ENCODE results near the gene DIO3.

DIO3 gene

GRCh38 chr14:101521473-101521915 is 39.8 kb upstream of the DIO3 start:
- no peak for TF ChIP-seq GLIS3 (CRISPR knock-in tag; IDR thresholded peaks at IDR 0.05)
- TF ChIP-seq CREB5 (CRISPR knock-in tag; IDR thresholded peaks at IDR 0.05; ENCODE audit: low read depth) = no peak
- TF ChIP-seq ESRRG (CRISPR knock-in tag; IDR thresholded peaks at IDR 0.05) = no peak
- no peak for TF ChIP-seq ZC3H10 (CRISPR knock-in tag; IDR thresholded peaks at IDR 0.05)
- TF ChIP-seq ZNF565 (CRISPR knock-in tag; conservative IDR thresholded peaks at IDR 0.05; ENCODE audit: low read depth) = no peak
- TF ChIP-seq ZNF8 (CRISPR knock-in tag; IDR thresholded peaks at IDR 0.05) = no peak
- TF ChIP-seq RARB (CRISPR knock-in tag; IDR thresholded peaks at IDR 0.05) = no peak
- TF ChIP-seq TOX (CRISPR knock-in tag; IDR thresholded peaks at IDR 0.05; ENCODE audit: borderline replicate concordance) = no peak
- no peak for TF ChIP-seq CSRNP3 (CRISPR knock-in tag; IDR thresholded peaks at IDR 0.05)
- no peak for TF ChIP-seq PPARA (CRISPR knock-in tag; IDR thresholded peaks at IDR 0.05; ENCODE audit: borderline replicate concordance)
- TF ChIP-seq POU6F1 (CRISPR knock-in tag; IDR thresholded peaks at IDR 0.05; ENCODE audit: borderline replicate concordance, low read depth) = no peak
- no peak for TF ChIP-seq CSDC2 (CRISPR knock-in tag; IDR thresholded peaks at IDR 0.05)
- ATAC-seq = no peak

- no peak for ATAC-seq
- TF ChIP-seq CSDC2 (CRISPR knock-in tag; IDR thresholded peaks at IDR 0.05) (no peak), POU6F1 (CRISPR knock-in tag; IDR thresholded peaks at IDR 0.05; ENCODE audit: borderline replicate concordance, low read depth) (no peak), CREB5 (CRISPR knock-in tag; IDR thresholded peaks at IDR 0.05; ENCODE audit: low read depth) (no peak), ZNF565 (CRISPR knock-in tag; conservative IDR thresholded peaks at IDR 0.05; ENCODE audit: low read depth) (no peak), ZFP30 (CRISPR knock-in tag; IDR thresholded peaks at IDR 0.05) (no peak), ISL1 (CRISPR knock-in tag; IDR thresholded peaks at IDR 0.05) (no peak), GLIS3 (CRISPR knock-in tag; IDR thresholded peaks at IDR 0.05) (no peak), BACH2 (CRISPR knock-in tag; IDR thresholded peaks at IDR 0.05; ENCODE audit: borderline replicate concordance) (no peak), CSRNP3 (CRISPR knock-in tag; IDR thresholded peaks at IDR 0.05) (no peak), RARB (CRISPR knock-in tag; IDR thresholded peaks at IDR 0.05) (no peak), PPARA (CRISPR knock-in tag; IDR thresholded peaks at IDR 0.05; ENCODE audit: borderline replicate concordance) (no peak), ZFP3 (CRISPR knock-in tag; IDR thresholded peaks at IDR 0.05) (no peak)
Measured at GRCh38 chr14:101521978-101522377, 39.3 kb upstream of the DIO3 start.

GRCh38 chr14:101525640-101526527 is 35.4 kb upstream of the DIO3 start:
- ATAC-seq = no peak
- TF ChIP-seq TSHZ2 (CRISPR knock-in tag; IDR thresholded peaks at IDR 0.05) (no peak), CSDC2 (CRISPR knock-in tag; IDR thresholded peaks at IDR 0.05) (no peak), SNAI2 (CRISPR knock-in tag; IDR thresholded peaks at IDR 0.05) (no peak), POU6F1 (CRISPR knock-in tag; IDR thresholded peaks at IDR 0.05; ENCODE audit: borderline replicate concordance, low read depth) (no peak), ISL1 (CRISPR knock-in tag; IDR thresholded peaks at IDR 0.05) (no peak), PATZ1 (CRISPR knock-in tag; IDR thresholded peaks at IDR 0.05; ENCODE audit: borderline replicate concordance) (no peak), ZFP3 (CRISPR knock-in tag; IDR thresholded peaks at IDR 0.05) (no peak), TOX (CRISPR knock-in tag; IDR thresholded peaks at IDR 0.05; ENCODE audit: borderline replicate concordance) (no peak), ZFP30 (CRISPR knock-in tag; IDR thresholded peaks at IDR 0.05) (no peak)

Data from SK-N-SH treated with all-trans-retinoic acid at 6 μM for 48 hours (cell line).